H1 (cell line): ENCODE results near the gene ARCN1. TPM values are rescaled to one million over a fixed set of nuclear protein-coding genes. Genes with fewer than 3 reads are reported as not detected.

Experiments used
- CTCF ChIA-PET: fragments of 300-600 bp; sonication (Branson Sonifier 250); formaldehyde crosslinking; loops from one replicate; lab custom pipeline; 2021; ENCODE audit not compliant: partially characterized antibody; lab: Charles Lee
- POLR2A ChIA-PET: fragments of 300-600 bp; sonication (Branson Sonifier 250); formaldehyde crosslinking; loops from one replicate; lab custom pipeline; 2021; ENCODE audit warnings: inconsistent platforms; ENCODE audit not compliant: partially characterized antibody; lab: Charles Lee
- DNase-seq, 2 experiments: peaks; one replicate each; pipeline versions ENCODE4 v3.0.0 to v3.0.0-alpha.2; 2010 to 2022; ENCODE audit warnings: low spot score in 2 of 2, low read depth in 1 of 2, mixed read lengths in 1 of 2
- FAIRE-seq: peaks from 2 replicates; lab custom pipeline; 2011; peaks lifted over from hg19 to GRCh38; lab: Jason Lieb, UNC
- H2AFZ ChIP-seq: 2 replicates; pipeline ENCODE4 v1.8.1; 2012; ENCODE audit warnings: low read length, inconsistent platforms
- H2AK5ac ChIP-seq: 2 replicates; pipeline ENCODE4 v1.6.1; 2013; ENCODE audit warnings: low read depth, low read length
- H2BK120ac ChIP-seq: replicated peaks from 2 replicates; pipeline ENCODE3; 2013; ENCODE audit warnings: low read depth, low read length, inconsistent platforms
- H2BK12ac ChIP-seq: 2 replicates; pipeline ENCODE4 v1.6.1; 2013; ENCODE audit warnings: low read depth, low read length
- H2BK15ac ChIP-seq: 2 replicates; pipeline ENCODE4 v1.6.1; 2013; ENCODE audit warnings: low read length
- H2BK20ac ChIP-seq: 2 replicates; pipeline ENCODE4 v1.6.1; 2013; ENCODE audit warnings: low read length
- H2BK5ac ChIP-seq: 2 replicates; pipeline ENCODE4 v1.6.1; 2013; ENCODE audit warnings: low read depth, low read length
- H3K14ac ChIP-seq: 2 replicates; pipeline ENCODE4 v1.6.1; 2013; ENCODE audit warnings: inconsistent platforms; ENCODE audit not compliant: insufficient read length
- H3K18ac ChIP-seq: 2 replicates; pipeline ENCODE4 v1.6.1; 2013; ENCODE audit warnings: low read length; ENCODE audit errors: extremely low read depth
- H3K23ac ChIP-seq: 2 replicates; pipeline ENCODE4 v1.6.1; 2013; ENCODE audit warnings: inconsistent platforms; ENCODE audit not compliant: insufficient read length
- H3K23me2 ChIP-seq: 2 replicates; pipeline ENCODE4 v1.6.1; 2013; ENCODE audit warnings: low read depth, low read length
- H3K27ac ChIP-seq: 2 replicates; pipeline ENCODE4 v1.6.1; 2011; ENCODE audit warnings: low read depth, low read length, inconsistent platforms
- H3K27me3 ChIP-seq, 4 experiments: replicated peaks in 1 of 4; 1 replicate in 1 of 4; 2 replicates in 3 of 4; pipeline versions ENCODE4 v1.6.1 to v1.8.1; 2011 to 2013; ENCODE audit warnings: low read length in 3 of 4, mild to moderate bottlenecking in 3 of 4, inconsistent platforms in 2 of 4, mixed read lengths in 2 of 4, moderate library complexity in 1 of 4; ENCODE audit not compliant: control insufficient read depth in 3 of 4, insufficient read depth in 3 of 4; ENCODE audit errors: extremely low read depth in 1 of 4
- H3K36me3 ChIP-seq, 4 experiments: 2 replicates each; pipeline versions ENCODE4 v1.6.1 to v1.8.1; 2011 to 2013; ENCODE audit warnings: mild to moderate bottlenecking in 4 of 4, low read length in 3 of 4, moderate library complexity in 2 of 4, control low read depth in 1 of 4, inconsistent platforms in 1 of 4; ENCODE audit not compliant: insufficient read depth in 4 of 4, control insufficient read depth in 2 of 4
- H3K4ac ChIP-seq: replicated peaks from 2 replicates; pipeline ENCODE3; 2013; ENCODE audit warnings: low read length, low read depth, mixed read lengths, inconsistent platforms; ENCODE audit not compliant: insufficient read length
- H3K4me1 ChIP-seq, 4 experiments: replicated peaks in 1 of 4; 1 replicate in 1 of 4; 2 replicates in 3 of 4; pipeline versions ENCODE4 v1.6.1 to v1.8.1; 2011 to 2013; ENCODE audit warnings: low read length in 3 of 4, inconsistent platforms in 2 of 4, mixed read lengths in 1 of 4; ENCODE audit not compliant: insufficient read depth in 4 of 4, control insufficient read depth in 3 of 4
- H3K4me2 ChIP-seq, 2 experiments: 2 replicates each; pipeline versions ENCODE4 v1.6.1 to v1.8.1; 2011 to 2013; ENCODE audit warnings: low read depth in 2 of 2, low read length in 2 of 2, control low read depth in 1 of 2, inconsistent platforms in 1 of 2, mild to moderate bottlenecking in 1 of 2; ENCODE audit not compliant: insufficient read depth in 1 of 2
- H3K4me3 ChIP-seq, 4 experiments: fragments of 200-600, 300-600 bp in 1 of 4; sonication (generic), shearing (Covaris generic), sonication (Bioruptor Twin) in 1 of 4; 2 replicates each; pipeline versions ENCODE4 v1.5.1 to v1.8.1; 2011 to 2016; ENCODE audit warnings: low read length in 4 of 4, low read depth in 3 of 4, control low read depth in 2 of 4, inconsistent platforms in 2 of 4, mild to moderate bottlenecking in 2 of 4, mixed read lengths in 1 of 4, moderate library complexity in 1 of 4; ENCODE audit not compliant: insufficient read depth in 2 of 4; ENCODE audit errors: extremely low read depth in 1 of 4
- H3K56ac ChIP-seq: replicated peaks from 2 replicates; pipeline ENCODE3; 2013; ENCODE audit warnings: low read depth, mild to moderate bottlenecking, mixed read lengths, low read length, inconsistent platforms; ENCODE audit not compliant: insufficient read length
- H3K79me1 ChIP-seq: 2 replicates; pipeline ENCODE4 v1.6.1; 2013; ENCODE audit warnings: low read depth, low read length, control low read depth
- H3K79me2 ChIP-seq, 2 experiments: 2 replicates each; pipeline versions ENCODE4 v1.6.1 to v1.8.1; 2012 to 2013; ENCODE audit warnings: low read length in 2 of 2, mild to moderate bottlenecking in 2 of 2, inconsistent platforms in 1 of 2; ENCODE audit not compliant: insufficient read depth in 2 of 2, control insufficient read depth in 1 of 2
- H3K9ac ChIP-seq, 4 experiments: replicated peaks in 1 of 4; 1 replicate in 1 of 4; 2 replicates in 3 of 4; pipeline versions ENCODE4 v1.6.1 to v1.8.1; 2011 to 2013; ENCODE audit warnings: low read depth in 3 of 4, low read length in 3 of 4, control low read depth in 2 of 4, mild to moderate bottlenecking in 2 of 4, moderate library complexity in 2 of 4, inconsistent platforms in 1 of 4; ENCODE audit errors: extremely low read depth in 1 of 4
- H3K9me3 ChIP-seq, 2 experiments: 2 replicates each; pipeline versions ENCODE4 v1.6.1 to v1.8.1; 2012 to 2013; ENCODE audit warnings: mild to moderate bottlenecking in 2 of 2, moderate library complexity in 2 of 2, control low read depth in 1 of 2, inconsistent platforms in 1 of 2, low read depth in 1 of 2, low read length in 1 of 2, mixed read lengths in 1 of 2; ENCODE audit not compliant: insufficient read depth in 2 of 2
- H4K20me1 ChIP-seq, 2 experiments: replicated peaks in 1 of 2; 2 replicates each; pipeline versions ENCODE3 to v1.8.1; 2011 to 2013; ENCODE audit warnings: inconsistent platforms in 2 of 2, low read length in 2 of 2, mild to moderate bottlenecking in 1 of 2; ENCODE audit not compliant: insufficient read depth in 2 of 2, control insufficient read depth in 1 of 2
- H4K5ac ChIP-seq: 2 replicates; pipeline ENCODE4 v1.6.1; 2013; ENCODE audit warnings: low read length, low read depth, mixed read lengths, inconsistent platforms; ENCODE audit not compliant: insufficient read length
- H4K8ac ChIP-seq: 2 replicates; pipeline ENCODE4 v1.8.0; 2013; ENCODE audit warnings: mild to moderate bottlenecking, moderate library complexity, low read length, inconsistent platforms; ENCODE audit not compliant: insufficient read depth; ENCODE audit errors: extremely low read depth
- H4K91ac ChIP-seq: replicated peaks from 2 replicates; pipeline ENCODE3; 2013; ENCODE audit warnings: low read length, mixed read lengths, inconsistent platforms; ENCODE audit not compliant: insufficient read length
- CBX8 ChIP-seq: fragments of 300-800, 300-1000 bp; sonication (generic); IDR thresholded peaks from 2 replicates; pipeline ENCODE4 v1.7.1; 2016; ENCODE audit warnings: low read depth, low read length, borderline replicate concordance
- SRF ChIP-seq: IDR thresholded peaks from 2 replicates; pipeline ENCODE4 v1.6.1; 2011; ENCODE audit warnings: mild to moderate bottlenecking, low read depth, low read length, moderate library complexity
- SUZ12 ChIP-seq: fragments of 200-600 bp; sonication (generic); IDR thresholded peaks from 2 replicates; pipeline ENCODE4 v1.6.1; 2012; ENCODE audit warnings: mild to moderate bottlenecking, inconsistent platforms, low read length, moderate library complexity, mixed read lengths
- WGBS, 2 experiments: shearing (Covaris generic) in 1 of 2; methylation state at CpG; one replicate each; pipeline versions ENCODE4 v1.1.6 to v1.1.7; 2013 to 2015; ENCODE audit warnings: low lambda C conversion rate in 2 of 2, mixed read lengths in 2 of 2, inconsistent platforms in 1 of 2, low coverage in 1 of 2, missing lambda C conversion rate in 1 of 2; ENCODE audit not compliant: insufficient replicate concordance in 2 of 2, insufficient coverage in 1 of 2, insufficient read length in 1 of 2; ENCODE audit errors: extremely low coverage in 1 of 2, missing lambda C conversion rate in 1 of 2; 5-methylcytosine and 5-hydroxymethylcytosine counted together
- polyA plus RNA-seq, 7 experiments: library from polyadenylated mRNA; depleted of rRNA in 3 of 7; stranded (reverse) in 5 of 7; unstranded in 2 of 7; fragments of >200 nt in 5 of 7; fragments of 200-250 nt in 2 of 7; gene quantifications; 1 replicate in 5 of 7; 2 replicates in 1 of 7; 4 replicates in 1 of 7; pipeline versions ENCODE4 v1.2.1 to v1.2.3, GENCODE V29; 2011 to 2013; ENCODE audit warnings: missing spikeins in 2 of 7, mixed read lengths in 2 of 7
- total RNA-seq: library from RNA; stranded (reverse); fragmentation: NEBNext Ultra II Directional; extraction: Animal tissue kit (Norgen Biotek cat#: 25700); gene quantifications from 2 replicates; pipeline ENCODE4 v1.2.1, GENCODE V29; 2021

Gene ARCN1
- total and polyA plus RNA-seq, 2 of the 8 experiments (the other 6 are each of a cell fraction or from before 2014, with no cell fraction given) = 132 to 146 TPM

DNA sequence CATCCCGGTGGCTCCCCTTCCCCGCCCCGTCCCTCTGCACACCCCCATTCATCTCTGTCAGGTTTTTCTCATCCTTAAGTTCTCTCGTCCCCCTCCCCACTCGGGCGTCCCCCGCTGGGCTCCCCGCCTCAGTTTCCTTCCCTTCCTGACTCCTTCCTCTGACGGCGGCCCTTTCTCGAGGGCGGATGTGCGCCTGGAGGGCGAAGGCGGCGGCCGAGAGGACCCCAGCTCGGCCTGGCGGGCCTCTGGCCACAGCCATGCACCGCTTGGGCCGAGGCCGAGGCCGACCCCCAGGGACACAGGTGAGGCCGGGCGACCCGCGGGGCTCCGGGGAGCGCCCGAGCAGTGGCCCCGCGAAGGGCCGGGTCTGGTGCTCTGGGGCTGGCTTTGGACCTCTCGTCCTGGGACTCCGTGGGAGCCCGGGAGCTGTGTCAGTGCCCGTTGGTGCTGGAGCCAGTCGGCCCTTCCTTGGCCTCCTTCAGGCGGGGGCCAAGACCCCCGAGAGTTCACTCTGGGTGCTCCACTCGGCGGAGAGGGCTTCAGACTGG lies 38.1 kb downstream of the ARCN1 start:
- Histone ChIP-seq H3K23ac (no peak overlapping the region), H2AK5ac (no peak overlapping the region), H3K4me1 (peaks cover 23 to 56% (median 29%) of the 10 kb centered on the region in 4 experiments), H3K4me3 (peak overlapping the region; percentile 14 to 66 (median 48)), H3K56ac (no peak overlapping the region), H3K9me3 (no peaks in the 10 kb centered on the region; a peak in 1 of 4 replicates), H3K18ac (no peak overlapping the region), H3K4ac (no peak overlapping the region), H3K14ac (no peak overlapping the region), H3K9ac (no peak overlapping the region), H2BK5ac (no peak overlapping the region), H3K27ac (no peak overlapping the region), H2BK12ac (no peak overlapping the region), H3K23me2 (peaks cover 32% of the 10 kb centered on the region; the same call in 1 of the 2 replicates), H3K27me3 (peaks cover 45 to 63% (median 58%) of the 10 kb centered on the region in 4 experiments), H4K5ac (no peak overlapping the region), H3K79me2 (no peaks in the 10 kb centered on the region), H4K20me1 (peaks cover 1 to 7% of the 10 kb centered on the region in 2 experiments), H3K79me1 (no peaks in the 10 kb centered on the region), H2BK120ac (no peak overlapping the region), H2BK15ac (no peak overlapping the region), H3K4me2 (peak overlapping the region; percentile 83), H2BK20ac (no peak overlapping the region), H4K8ac (no peak overlapping the region), H3K36me3 (peaks cover 0 to 12% (median 0%) of the 10 kb centered on the region in 4 experiments; a peak in 1 of 8 replicates), H4K91ac (no peak overlapping the region), H2AFZ (no peak overlapping the region)
- ChIA-PET CTCF (interaction anchor here (1.0 to 25.3 kb wide), 8 partner anchors 11 to 75 kb away, joined by 3 to 435 read pairs (median 24); no protein-coding TSS in a partner anchor), POLR2A (interaction anchor here (0.7 to 28.7 kb wide), 6 partner anchors 10 to 48 kb away, joined by 3 to 574 read pairs (median 8); no protein-coding TSS in a partner anchor)
- WGBS, 2 experiments = 3% methylated on average over 31 of the region's 42 CpGs; no CpG with 5 or more reads in 1 of the 2 experiments
- TF ChIP-seq SRF (no peak), SUZ12 (peak; percentile 19), CBX8 (no peak)
- peak in 1 of 2 experiments; percentile 75 for DNase-seq
- no peak for FAIRE-seq
